Measurements from ENCODE around the gene HSPA1B. TPM values are rescaled to one million over a fixed set of nuclear protein-coding genes. Genes with fewer than 3 reads are reported as not detected.

The HSPA1B gene
- total RNA-seq, 1 experiment from 2014 or later: 85.1 TPM

GRCh38 chr6:31876357-31876756 lies 48.8 kb downstream of the HSPA1B start:
- no peaks in the 10 kb centered on the region for H3K79me1 ChIP-seq (ENCODE audit: insufficient read depth, low read depth, low read length, poor library complexity, severe bottlenecking)
- no peaks in the 10 kb centered on the region for H3K9me3 Mint-ChIP-seq
- no peak overlapping the region for H4K91ac ChIP-seq (ENCODE audit: insufficient read length, low read depth, low read length)
- no peak overlapping the region for H2BK20ac ChIP-seq (ENCODE audit: low read depth, low read length, poor library complexity, severe bottlenecking)
- H3K79me2 ChIP-seq (ENCODE audit: insufficient read depth, low read length): no peaks in the 10 kb centered on the region
- no peak overlapping the region for H3K56ac ChIP-seq (ENCODE audit: insufficient read length, low read depth, low read length)
- H3K9ac ChIP-seq (ENCODE audit: extremely low read depth, insufficient read length, low read length): no peak overlapping the region
- H3K4me3 Mint-ChIP-seq: no peak overlapping the region
- no peak overlapping the region for H2BK15ac ChIP-seq (ENCODE audit: low read depth, low read length)
- no peak overlapping the region for H3K27ac Mint-ChIP-seq
- H3K18ac ChIP-seq (ENCODE audit: insufficient read length, low read depth, low read length): no peak overlapping the region
- H2BK12ac ChIP-seq (ENCODE audit: insufficient read length, low read depth, low read length): no peak overlapping the region
- peaks cover 4 to 32% of the 10 kb centered on the region in 2 experiments for H3K4me1 Mint-ChIP-seq
- H3K27ac ChIP-seq (ENCODE audit: insufficient read length, low read depth, low read length): no peak overlapping the region
- no peak overlapping the region for H3K23ac ChIP-seq (ENCODE audit: insufficient read length, low read depth, low read length)
- no peak overlapping the region for H3K4me2 ChIP-seq (ENCODE audit: insufficient read depth, insufficient read length, low read length)
- H3K9me3 ChIP-seq (ENCODE audit: control insufficient read depth, low read depth, low read length): no peaks in the 10 kb centered on the region
- TF ChIP-seq, protein P1, sequence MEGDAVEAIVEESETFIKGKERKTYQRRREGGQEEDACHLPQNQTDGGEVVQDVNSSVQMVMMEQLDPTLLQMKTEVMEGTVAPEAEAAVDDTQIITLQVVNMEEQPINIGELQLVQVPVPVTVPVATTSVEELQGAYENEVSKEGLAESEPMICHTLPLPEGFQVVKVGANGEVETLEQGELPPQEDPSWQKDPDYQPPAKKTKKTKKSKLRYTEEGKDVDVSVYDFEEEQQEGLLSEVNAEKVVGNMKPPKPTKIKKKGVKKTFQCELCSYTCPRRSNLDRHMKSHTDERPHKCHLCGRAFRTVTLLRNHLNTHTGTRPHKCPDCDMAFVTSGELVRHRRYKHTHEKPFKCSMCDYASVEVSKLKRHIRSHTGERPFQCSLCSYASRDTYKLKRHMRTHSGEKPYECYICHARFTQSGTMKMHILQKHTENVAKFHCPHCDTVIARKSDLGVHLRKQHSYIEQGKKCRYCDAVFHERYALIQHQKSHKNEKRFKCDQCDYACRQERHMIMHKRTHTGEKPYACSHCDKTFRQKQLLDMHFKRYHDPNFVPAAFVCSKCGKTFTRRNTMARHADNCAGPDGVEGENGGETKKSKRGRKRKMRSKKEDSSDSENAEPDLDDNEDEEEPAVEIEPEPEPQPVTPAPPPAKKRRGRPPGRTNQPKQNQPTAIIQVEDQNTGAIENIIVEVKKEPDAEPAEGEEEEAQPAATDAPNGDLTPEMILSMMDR (conservative IDR thresholded peaks at IDR 0.05): no peak
- no peak overlapping the region for H2BK5ac ChIP-seq (ENCODE audit: insufficient read length, low read length)
- H3K4ac ChIP-seq (ENCODE audit: low read depth, low read length): no peak overlapping the region
- no peak overlapping the region for H2AFZ ChIP-seq (ENCODE audit: low read length)
- H4K8ac ChIP-seq (replicated peaks; ENCODE audit: insufficient read length, low read depth, low read length): no peak overlapping the region
- H3K27me3 ChIP-seq (ENCODE audit: insufficient read depth, low read length): no peaks in the 10 kb centered on the region
- H3K4me1 ChIP-seq (ENCODE audit: insufficient read depth, low read length): no peaks in the 10 kb centered on the region; the same call in 1 of the 2 replicates
- H3K23me2 ChIP-seq (ENCODE audit: insufficient read length, low read depth, low read length, poor library complexity, severe bottlenecking): no peaks in the 10 kb centered on the region
- no peak overlapping the region for H3K14ac ChIP-seq (ENCODE audit: insufficient read depth, low read length)
- DNase-seq: no peak
- H2BK120ac ChIP-seq (ENCODE audit: low read depth, low read length, poor library complexity, severe bottlenecking): no peak overlapping the region
- H3K36me3 Mint-ChIP-seq (ENCODE audit: insufficient read depth in 1 of 3, low read depth in 3 of 3): peaks cover 14 to 20% (median 17%) of the 10 kb centered on the region in 3 experiments; a peak in 6 of 7 replicates
- no peak overlapping the region for H4K5ac ChIP-seq (ENCODE audit: insufficient read length, low read depth, low read length)
- H2AK5ac ChIP-seq (ENCODE audit: insufficient read length, low read length): no peak overlapping the region
- H3T11ph ChIP-seq (ENCODE audit: low read length): no peak overlapping the region
- H4K20me1 ChIP-seq (ENCODE audit: control insufficient read depth, insufficient read depth, insufficient read length): no peaks in the 10 kb centered on the region
- no CpG with 5 or more reads among the region's 7 CpGs for WGBS (ENCODE audit: extremely low coverage, insufficient read length, low lambda C conversion rate)
- no peaks in the 10 kb centered on the region; the same call in 1 of the 2 replicates for H3K27me3 Mint-ChIP-seq (ENCODE audit: low read depth)

All from H9 (cell line).